Measurements from ENCODE around the gene USP12. TPM values are rescaled to one million over a fixed set of nuclear protein-coding genes. Genes with fewer than 3 reads are reported as not detected.

USP12 gene
- total RNA-seq, 1 donor from 2014 or later: 21.4 TPM

- Mint-ChIP-seq H3K27me3 (ENCODE audit: low read depth) (no peaks in the 10 kb centered on the region), H3K4me1 (peaks cover 4% of the 10 kb centered on the region), H3K36me3 (ENCODE audit: low read depth) (no peaks in the 10 kb centered on the region), H3K9me3 (no peaks in the 10 kb centered on the region), H3K4me3 (no peak overlapping the region), H3K27ac (ENCODE audit: unreplicated experiment) (peak overlapping the region; percentile 64)
- no peak for DNase-seq (ENCODE audit: low read depth, low spot score)
- TF ChIP-seq CTCF (conservative IDR thresholded peaks at IDR 0.05): no peak
Observed at GRCh38 chr13:27182844-27183497, 11.4 kb upstream of the USP12 start.

DNA sequence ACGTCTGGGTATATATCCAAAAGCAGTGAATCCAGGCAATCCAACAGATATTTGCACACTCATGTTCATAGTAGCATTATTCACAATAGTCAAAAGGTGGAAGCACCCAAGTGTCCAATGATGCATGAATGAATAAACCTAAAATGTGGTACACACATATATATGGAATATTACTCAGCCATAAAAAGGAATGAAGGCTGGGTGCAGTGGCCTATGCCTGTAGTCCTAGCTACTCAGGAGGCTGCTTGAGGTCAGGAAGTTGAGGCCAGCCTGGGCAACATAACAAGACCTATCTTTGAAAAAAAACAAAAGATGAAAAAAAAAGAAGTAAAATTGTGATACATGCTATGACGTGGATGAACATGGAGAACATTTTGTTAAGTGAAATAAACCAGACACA, 10.4 kb upstream of the USP12 start:
- H3K9me3 Mint-ChIP-seq: no peaks in the 10 kb centered on the region
- TF ChIP-seq CTCF (conservative IDR thresholded peaks at IDR 0.05): no peak

GRCh38 chr13:27177852-27178251, 6.2 kb upstream of the USP12 start:
- H3K36me3 Mint-ChIP-seq (ENCODE audit: low read depth): no peaks in the 10 kb centered on the region
- H3K4me3 Mint-ChIP-seq: no peak overlapping the region
- peak; percentile 34 for TF ChIP-seq CTCF (conservative IDR thresholded peaks at IDR 0.05)
- no peak overlapping the region for H3K27ac Mint-ChIP-seq (ENCODE audit: unreplicated experiment)
- peaks cover under 1% of the 10 kb centered on the region for H3K4me1 Mint-ChIP-seq
- no peaks in the 10 kb centered on the region for H3K27me3 Mint-ChIP-seq (ENCODE audit: low read depth)
- no peaks in the 10 kb centered on the region for H3K9me3 Mint-ChIP-seq
- no peak for DNase-seq (ENCODE audit: low read depth, low spot score)

More for the DNA sequence above, 10.4 kb upstream of the USP12 start:
- Mint-ChIP-seq H3K36me3 (ENCODE audit: low read depth) (no peaks in the 10 kb centered on the region), H3K4me3 (no peak overlapping the region), H3K27me3 (ENCODE audit: low read depth) (no peaks in the 10 kb centered on the region), H3K4me1 (peaks cover 4% of the 10 kb centered on the region), H3K27ac (ENCODE audit: unreplicated experiment) (no peak overlapping the region)
- DNase-seq (ENCODE audit: low read depth, low spot score): no peak

DNA sequence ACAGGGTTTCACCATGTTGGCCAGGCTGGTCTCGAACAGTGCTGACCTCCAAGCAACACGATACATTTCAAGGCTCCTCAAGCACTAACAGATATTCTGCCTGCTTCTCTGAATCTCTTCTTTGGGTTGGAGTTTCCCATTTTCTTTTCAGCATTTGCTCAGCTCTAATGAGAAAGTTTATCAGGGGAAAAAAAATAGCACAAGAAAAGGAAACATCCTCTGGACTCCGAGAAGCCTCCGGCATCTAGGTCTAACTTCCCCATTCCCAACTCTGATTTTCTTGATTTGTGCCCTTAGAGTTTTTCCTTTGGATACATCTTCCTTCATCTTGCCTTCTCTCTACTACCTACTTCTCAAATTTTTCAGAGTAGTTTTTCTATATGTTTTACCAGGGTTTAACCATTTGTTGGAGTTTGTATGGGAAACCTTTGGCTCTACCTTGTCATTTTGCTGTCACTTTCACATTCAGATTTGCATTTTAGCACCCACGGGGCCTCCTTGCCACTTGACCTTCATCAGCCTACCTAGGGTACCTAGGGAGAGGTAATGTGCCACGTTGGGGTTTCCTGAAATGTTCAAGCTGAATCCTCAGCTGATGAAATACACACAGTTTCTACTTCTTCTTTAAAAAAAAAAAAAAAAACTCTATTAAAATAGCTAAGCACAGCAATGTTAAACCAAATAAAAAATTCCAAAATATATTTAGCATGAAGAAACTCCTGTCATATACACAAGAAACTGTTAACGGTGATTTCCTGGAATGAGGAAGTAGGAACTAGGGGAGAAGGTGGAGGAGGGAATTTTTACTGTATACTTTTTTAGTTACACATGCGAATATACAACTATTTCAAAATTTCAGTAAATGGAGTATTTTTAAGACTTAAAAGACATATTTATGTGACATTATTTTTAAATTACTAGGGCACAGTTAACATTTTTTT, 5.1 kb upstream of the USP12 start:
- Mint-ChIP-seq H3K27me3 (ENCODE audit: low read depth) (no peaks in the 10 kb centered on the region), H3K27ac (ENCODE audit: unreplicated experiment) (no peak overlapping the region), H3K4me1 (peaks cover 8% of the 10 kb centered on the region), H3K4me3 (peak overlapping the region; percentile 18), H3K36me3 (ENCODE audit: low read depth) (no peaks in the 10 kb centered on the region), H3K9me3 (no peaks in the 10 kb centered on the region)
- TF ChIP-seq CTCF (conservative IDR thresholded peaks at IDR 0.05): no peak
- DNase-seq (ENCODE audit: low read depth, low spot score): no peak

DNA sequence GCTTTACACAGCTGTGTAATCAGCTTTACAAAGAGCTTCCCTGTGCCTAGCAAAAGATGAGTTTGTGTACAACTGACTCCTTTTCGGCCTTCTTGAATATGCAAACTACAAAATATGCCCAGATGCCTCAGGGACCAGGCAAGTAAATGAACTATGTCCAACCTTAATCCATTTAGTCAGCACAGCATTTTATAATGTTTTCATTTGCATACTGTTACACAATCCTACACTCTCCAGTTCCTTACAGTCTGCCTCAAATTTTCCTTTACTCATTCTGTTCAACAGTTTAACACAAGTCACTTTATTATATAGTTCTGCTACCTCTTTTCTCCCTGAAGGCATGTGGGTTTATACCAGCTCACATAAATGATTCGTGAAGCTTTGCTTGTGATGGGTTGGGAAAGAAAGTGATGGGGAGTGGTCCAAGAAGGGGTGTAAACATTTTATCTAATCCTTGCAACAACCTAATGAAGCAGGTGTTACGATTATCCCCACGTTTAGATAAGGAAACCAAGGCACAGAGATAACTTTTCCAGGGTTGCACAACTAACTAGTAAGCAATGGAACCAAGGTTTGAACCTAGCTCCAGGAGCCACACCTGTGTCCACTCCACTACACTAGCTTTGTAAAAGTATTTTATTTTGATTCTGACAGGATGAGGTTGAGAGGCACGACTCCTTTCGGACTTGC, 3.3 kb upstream of the USP12 start:
- H3K4me3 Mint-ChIP-seq: peak overlapping the region; percentile 3
- no peak overlapping the region for H3K27ac Mint-ChIP-seq (ENCODE audit: unreplicated experiment)
- H3K9me3 Mint-ChIP-seq: no peaks in the 10 kb centered on the region

More for the DNA sequence above, 3.3 kb upstream of the USP12 start:
- H3K27me3 Mint-ChIP-seq (ENCODE audit: low read depth): no peaks in the 10 kb centered on the region
- no peaks in the 10 kb centered on the region for H3K36me3 Mint-ChIP-seq (ENCODE audit: low read depth)
- TF ChIP-seq CTCF (conservative IDR thresholded peaks at IDR 0.05): no peak
- H3K4me1 Mint-ChIP-seq: peaks cover 14% of the 10 kb centered on the region
- DNase-seq (ENCODE audit: low read depth, low spot score): no peak

Data from neural crest cell (in vitro differentiated cells).